HTR-8/SVneo (cell line): Measurements from ENCODE around the gene ADM2.
"Not testable (repeated sequence)": the region's sequence is repeated elsewhere in the genome, so short reads cannot be mapped to it uniquely, and the experiment has no call there.

Experiments
- DNase-seq: peaks from one replicate; pipeline ENCODE4 v3.0.0; 2011; ENCODE audit warnings: low spot score, mixed read lengths; ENCODE audit not compliant: insufficient read length
- FAIRE-seq: peaks from 2 replicates; lab custom pipeline; 2011; peaks lifted over from hg19 to GRCh38; lab: Jason Lieb, UNC

Gene ADM2

GRCh38 chr22:50504369-50505211, 23.2 kb downstream of the ADM2 start:
- DNase-seq (no peak), FAIRE-seq (no peak)

- no peak for DNase-seq
- FAIRE-seq, result no peak
These were observed 24.0 kb downstream of the ADM2 start for GRCh38 chr22:50505276-50505775.

- no peak for FAIRE-seq
- no peak for DNase-seq
These were observed 24.6 kb downstream of the ADM2 start for GRCh38 chr22:50505776-50506610.

GRCh38 chr22:50506611-50507420, 25.5 kb downstream of the ADM2 start:
- DNase-seq, result no peak
- peak; percentile 23 for FAIRE-seq

- DNase-seq (peak; percentile 73), FAIRE-seq (no peak)
These were observed 26.2 kb downstream of the ADM2 start, which contains the start of gene LMF2 for GRCh38 chr22:50507421-50507990. Gene LMF2 (minus strand): TSS chr22:50507702. CDS start chr22:50507675, 27 bp downstream.

GRCh38 chr22:50507991-50508884, 26.9 kb downstream of the ADM2 start, which contains the start of gene NCAPH2:
Gene NCAPH2 (plus strand): TSS chr22:50508224. CDS start chr22:50508338, 114 bp downstream.
- peak; percentile 91 for DNase-seq
- FAIRE-seq, result peak; percentile 77

GRCh38 chr22:50508897-50509296, 27.6 kb downstream of the ADM2 start:
- DNase-seq (no peak), FAIRE-seq (peak; percentile 9)

GRCh38 chr22:50513175-50513574, 31.8 kb downstream of the ADM2 start:
- no peak for FAIRE-seq
- DNase-seq, result no peak

GRCh38 chr22:50516068-50516467, 34.7 kb downstream of the ADM2 start:
- no peak for DNase-seq
- FAIRE-seq, result no peak

- DNase-seq (no peak), FAIRE-seq (no peak)
These were observed 35.5 kb downstream of the ADM2 start for GRCh38 chr22:50516891-50517290.

GRCh38 chr22:50517495-50518260, 36.3 kb downstream of the ADM2 start:
- FAIRE-seq (no peak), DNase-seq (no peak)

- FAIRE-seq, result no peak
These were observed 37.3 kb downstream of the ADM2 start for GRCh38 chr22:50518606-50519005.

GRCh38 chr22:50519151-50519550, 37.8 kb downstream of the ADM2 start:
- FAIRE-seq (no peak), DNase-seq (no peak)

More at GRCh38 chr22:50518606-50519005, 37.3 kb downstream of the ADM2 start:
- no peak for DNase-seq

- FAIRE-seq, DNase-seq: not testable (repeated sequence)
These were observed 38.8 kb downstream of the ADM2 start for GRCh38 chr22:50520184-50520583.

GRCh38 chr22:50520826-50521453, 39.6 kb downstream of the ADM2 start:
- DNase-seq (no peak), FAIRE-seq (no peak)

GRCh38 chr22:50521710-50522109, 40.4 kb downstream of the ADM2 start:
- FAIRE-seq, result no peak

GRCh38 chr22:50522208-50522805, 41.0 kb downstream of the ADM2 start:
- no peak for DNase-seq
- no peak for FAIRE-seq

More at GRCh38 chr22:50521710-50522109, 40.4 kb downstream of the ADM2 start:
- DNase-seq, result no peak
